ENCODE results near the gene PDGFD. TPM values are rescaled to one million over a fixed set of nuclear protein-coding genes. Genes with fewer than 3 reads are reported as not detected.

Gene PDGFD
- total and polyA plus RNA-seq, 2 donors (not counting 1 experiment from before 2014, with no cell fraction given) = 1.3 TPM

- no peak overlapping the region for H2AFZ ChIP-seq (ENCODE audit: low read length)
- no peaks in the 10 kb centered on the region for H3K9me3 ChIP-seq (ENCODE audit: control insufficient read depth, insufficient read depth, low read depth, low read length)
- TF ChIP-seq EZH2 (IDR thresholded peaks at IDR 0.05; ENCODE audit: low read length, missing control alignments) (no peak), CTCF (conservative IDR thresholded peaks at IDR 0.05 in 1 of 2, IDR thresholded peaks at IDR 0.05 in 1 of 2; ENCODE audit: low read depth in 1 of 2, low read length in 2 of 2) (no peak)
- no peak overlapping the region for H3K9ac ChIP-seq (ENCODE audit: insufficient read depth, low read length)
- H3K79me2 ChIP-seq (ENCODE audit: control insufficient read depth, insufficient read depth, low read length) = no peaks in the 10 kb centered on the region
- H4K20me1 ChIP-seq (ENCODE audit: control insufficient read depth, extremely low read depth, insufficient read depth, low read length) = no peaks in the 10 kb centered on the region
- H3K4me3 ChIP-seq (replicated peaks in 1 of 4; ENCODE audit: control extremely low read depth in 1 of 4, insufficient read depth in 1 of 4, low read depth in 3 of 4, low read length in 4 of 4) = no peak overlapping the region
- H3K27me3 ChIP-seq (ENCODE audit: control insufficient read depth, insufficient read depth, low read length) = no peaks in the 10 kb centered on the region
- H3K4me1 ChIP-seq (ENCODE audit: control insufficient read depth, extremely low read depth, insufficient read depth, low read length) = no peaks in the 10 kb centered on the region
- peak in 1 of 2 donors; percentile 27 for DNase-seq (ENCODE audit: low read depth in 2 of 2)
- H3K36me3 ChIP-seq (ENCODE audit: control insufficient read depth, insufficient read depth, low read length) = no peaks in the 10 kb centered on the region
- no peak overlapping the region for H3K27ac ChIP-seq (ENCODE audit: insufficient read depth, low read length)
- H3K4me2 ChIP-seq (ENCODE audit: extremely low read depth, insufficient read depth, low read length) = no peak overlapping the region
Observed at GRCh38 chr11:104090767-104091166, 73.2 kb downstream of the PDGFD start.

- no peaks in the 10 kb centered on the region for H4K20me1 ChIP-seq (ENCODE audit: control insufficient read depth, extremely low read depth, insufficient read depth, low read length)
- H3K4me3 ChIP-seq (replicated peaks in 1 of 4; ENCODE audit: control extremely low read depth in 1 of 4, insufficient read depth in 1 of 4, low read depth in 3 of 4, low read length in 4 of 4) = no peak overlapping the region
- no peak overlapping the region for H3K9ac ChIP-seq (ENCODE audit: insufficient read depth, low read length)
- H3K79me2 ChIP-seq (ENCODE audit: control insufficient read depth, insufficient read depth, low read length) = no peaks in the 10 kb centered on the region
- no peak for DNase-seq (ENCODE audit: low read depth in 2 of 2)
- no peak overlapping the region for H3K27ac ChIP-seq (ENCODE audit: insufficient read depth, low read length)
- TF ChIP-seq CTCF (conservative IDR thresholded peaks at IDR 0.05 in 1 of 2, IDR thresholded peaks at IDR 0.05 in 1 of 2; ENCODE audit: low read depth in 1 of 2, low read length in 2 of 2) (no peak), EZH2 (IDR thresholded peaks at IDR 0.05; ENCODE audit: low read length, missing control alignments) (no peak)
- H2AFZ ChIP-seq (ENCODE audit: low read length) = no peak overlapping the region
- no peaks in the 10 kb centered on the region for H3K36me3 ChIP-seq (ENCODE audit: control insufficient read depth, insufficient read depth, low read length)
- no peaks in the 10 kb centered on the region for H3K9me3 ChIP-seq (ENCODE audit: control insufficient read depth, insufficient read depth, low read depth, low read length)
- H3K27me3 ChIP-seq (ENCODE audit: control insufficient read depth, insufficient read depth, low read length) = no peaks in the 10 kb centered on the region
- no peak overlapping the region for H3K4me2 ChIP-seq (ENCODE audit: extremely low read depth, insufficient read depth, low read length)
- H3K4me1 ChIP-seq (ENCODE audit: control insufficient read depth, extremely low read depth, insufficient read depth, low read length) = no peaks in the 10 kb centered on the region
Observed at GRCh38 chr11:104089481-104089880, 74.5 kb downstream of the PDGFD start.

GRCh38 chr11:104086621-104087020 is 77.3 kb downstream of the PDGFD start:
- H3K9ac ChIP-seq (ENCODE audit: insufficient read depth, low read length) = no peak overlapping the region
- no peaks in the 10 kb centered on the region for H3K4me1 ChIP-seq (ENCODE audit: control insufficient read depth, extremely low read depth, insufficient read depth, low read length)
- H3K27me3 ChIP-seq (ENCODE audit: control insufficient read depth, insufficient read depth, low read length) = no peaks in the 10 kb centered on the region
- no peak overlapping the region for H2AFZ ChIP-seq (ENCODE audit: low read length)
- no peak overlapping the region for H3K27ac ChIP-seq (ENCODE audit: insufficient read depth, low read length)
- no peak overlapping the region for H3K4me2 ChIP-seq (ENCODE audit: extremely low read depth, insufficient read depth, low read length)
- no peak overlapping the region for H3K4me3 ChIP-seq (replicated peaks in 1 of 4; ENCODE audit: control extremely low read depth in 1 of 4, insufficient read depth in 1 of 4, low read depth in 3 of 4, low read length in 4 of 4)
- no peaks in the 10 kb centered on the region for H3K79me2 ChIP-seq (ENCODE audit: control insufficient read depth, insufficient read depth, low read length)
- H3K9me3 ChIP-seq (ENCODE audit: control insufficient read depth, insufficient read depth, low read depth, low read length) = no peaks in the 10 kb centered on the region
- TF ChIP-seq EZH2 (IDR thresholded peaks at IDR 0.05; ENCODE audit: low read length, missing control alignments) (no peak), CTCF (conservative IDR thresholded peaks at IDR 0.05 in 1 of 2, IDR thresholded peaks at IDR 0.05 in 1 of 2; ENCODE audit: low read depth in 1 of 2, low read length in 2 of 2) (no peak)
- H3K36me3 ChIP-seq (ENCODE audit: control insufficient read depth, insufficient read depth, low read length) = no peaks in the 10 kb centered on the region
- DNase-seq (ENCODE audit: low read depth in 2 of 2) = no peak
- no peaks in the 10 kb centered on the region for H4K20me1 ChIP-seq (ENCODE audit: control insufficient read depth, extremely low read depth, insufficient read depth, low read length)
